Adrenal gland (tissue), 12 donors: ENCODE results near the gene HSF4. TPM values are rescaled to one million over a fixed set of nuclear protein-coding genes. Genes with fewer than 3 reads are reported as not detected.
"Not testable (repeated sequence)": the region's sequence is repeated elsewhere in the genome, so short reads cannot be mapped to it uniquely, and the experiment has no call there.

Experiments used
- DNase-seq, 7 donors: peaks; one replicate each; pipeline ENCODE4 v3.0.0-alpha.2; 2019 to 2020
- H3K27ac ChIP-seq, 5 donors: fragments of 200-600 bp; sonication (generic) in 4 of 5; 1 replicate in 3 of 5; 2 replicates in 2 of 5; pipeline versions ENCODE4 v1.5.1 to v1.8.0; 2016 to 2020; ENCODE audit warnings: mild to moderate bottlenecking in 1 of 5
- H3K27me3 ChIP-seq: fragments of 200-600 bp; 2 replicates; pipeline ENCODE4 v1.8.0; 2021
- H3K36me3 ChIP-seq, 2 donors: fragments of 200-600 bp; replicated peaks in 1 of 2; 1 replicate in 1 of 2; 2 replicates in 1 of 2; pipeline versions ENCODE4 v1.5.1 to v1.8.0; 2018 to 2022
- H3K4me1 ChIP-seq, 2 donors: fragments of 200-600 bp; replicated peaks in 1 of 2; 1 replicate in 1 of 2; 2 replicates in 1 of 2; pipeline versions ENCODE4 v1.5.1 to v1.8.0; 2018 to 2021
- H3K4me3 ChIP-seq, 4 donors: fragments of 200-600 bp; sonication (generic) in 3 of 4; one replicate each; pipeline ENCODE4 v1.5.1; 2016 to 2018
- H3K9me3 ChIP-seq, 3 donors: fragments of 200-600 bp; sonication (generic) in 1 of 3; replicated peaks in 1 of 3; 1 replicate in 2 of 3; 2 replicates in 1 of 3; pipeline versions ENCODE4 v1.5.1 to v1.8.0; 2016 to 2021
- CTCF ChIP-seq, 6 experiments: fragments of 450-650 bp in 4 of 6; fragments of 200-600 bp in 2 of 6; sonication (generic) in 1 of 6; IDR thresholded peaks; 1 replicate in 5 of 6; 2 replicates in 1 of 6; pipeline versions ENCODE4 v1.5.1 to v1.8.0; 2016 to 2021; ENCODE audit warnings: antibody characterized with exemption in 6 of 6, mild to moderate bottlenecking in 2 of 6, moderate library complexity in 1 of 6
- POLR2A ChIP-seq, 2 donors: fragments of 450-650 bp; IDR thresholded peaks; one replicate each; pipeline ENCODE4 v1.6.1; 2017; ENCODE audit warnings: antibody characterized with exemption in 2 of 2, mild to moderate bottlenecking in 2 of 2, moderate library complexity in 1 of 2
- WGBS, 4 donors: extraction: QIAGEN DNeasy Blood & Tissue Kit in 2 of 4; methylation state at CpG; one replicate each; pipeline versions ENCODE4 v1.1.5 to v1.1.7; 2013 to 2017; 5-methylcytosine and 5-hydroxymethylcytosine counted together
- intact Hi-C, 2 donors: fragments of 100-400 bp; cut with DNase I; formaldehyde crosslinking; loops; one replicate each; pipeline versions ENCODE4 v1.14.1 to v1.15.0; 2022 to 2023
- polyA plus RNA-seq, 3 donors: library from polyadenylated mRNA; stranded (reverse); fragments of 200-250 nt in 2 of 3; fragments of 350-450 nt in 1 of 3; fragmentation: Illumina TruSeq in 1 of 3; extraction: RNeasy Lipid Tissue Mini Kit (QIAGEN cat#74804) in 1 of 3; gene quantifications; one replicate each; pipeline ENCODE4 v1.2.3, GENCODE V29; 2013 to 2014
- total RNA-seq, 9 donors: library from RNA; depleted of rRNA in 4 of 9; stranded (reverse); fragments of >200 nt in 4 of 9; fragments of 120-200 nt in 1 of 9; fragmentation: NEBNext Ultra II Directional in 1 of 9; extraction: Animal tissue kit (Norgen Biotek cat#: 25700) in 1 of 9; gene quantifications; one replicate each; pipeline versions ENCODE4 v1.1.0 to v1.2.4, GENCODE V29; 2013 to 2023
- donor health status: healthy with polysubstance abuse.
- donor health status: Bipolar disorder and iron deficiency.
- donor health status: DM: yes; HTN: yes; CAD: no.
- donor health status: DM: no; HTN: no; CAD: no.
- donor health status: DM: no; HTN: no; CAD: no.
- donor health status: DM: yes; HTN: yes; CAD: no.

HSF4 gene
- total and polyA plus RNA-seq, 12 donors: 5.9 to 700 (median 49.4) TPM

DNA sequence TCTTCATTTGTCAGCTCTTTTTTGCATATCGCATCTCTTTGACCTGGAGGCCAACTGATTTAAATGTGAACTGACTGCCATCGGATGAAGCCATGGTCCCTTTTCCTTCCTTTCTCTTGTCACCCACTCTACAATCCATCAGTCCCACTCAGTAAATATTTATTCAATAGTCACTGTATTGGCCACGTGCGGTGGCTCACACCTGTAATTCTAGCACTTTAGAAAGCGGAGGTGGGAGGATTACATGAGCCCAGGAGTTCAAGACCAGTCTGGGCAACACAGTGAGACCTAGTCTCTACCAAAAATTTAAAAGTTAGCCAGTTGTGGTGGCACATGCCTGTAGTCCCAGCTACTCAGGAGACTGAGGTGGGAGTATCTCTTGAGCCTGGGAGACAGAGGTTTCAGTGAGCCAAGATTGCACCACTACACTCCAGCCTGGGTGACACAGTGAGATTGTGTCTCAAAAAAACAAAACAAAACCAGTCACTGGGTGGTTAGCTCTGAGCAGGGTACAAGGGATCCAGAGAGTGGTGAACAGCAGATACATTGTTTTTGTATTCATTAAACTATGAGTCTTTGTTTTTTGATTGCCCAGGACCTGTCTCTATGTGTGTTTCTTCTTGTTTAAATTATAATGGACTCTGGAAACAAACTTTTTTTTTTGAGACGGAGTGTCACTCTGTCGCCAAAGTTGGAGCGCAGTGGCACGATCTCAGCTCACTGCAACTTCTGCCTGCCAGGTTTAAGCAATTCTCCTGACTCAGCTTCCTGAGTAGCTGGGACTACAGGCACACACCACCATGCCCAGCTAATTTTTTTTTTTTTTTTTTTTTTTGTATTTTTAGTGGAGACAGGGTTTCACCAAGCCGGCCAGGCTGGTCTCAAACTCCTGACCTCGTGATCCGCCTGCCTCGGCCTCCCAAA is 47.9 kb upstream of the HSF4 start:
- peaks cover 0 to 6% of the 10 kb centered on the region in 2 donors for H3K4me1 ChIP-seq
- intact Hi-C loops: no loop called here
- 79 to 84% (median 84%) methylated on average over 13 of the region's 13 CpGs for WGBS, 4 donors
- peaks cover 0 to 16% of the 10 kb centered on the region in 2 donors for H3K36me3 ChIP-seq
- H3K9me3 ChIP-seq: no peaks in the 10 kb centered on the region
- H3K27me3 ChIP-seq: no peaks in the 10 kb centered on the region
- TF ChIP-seq POLR2A (IDR thresholded peaks at IDR 0.05) (no peak), CTCF (IDR thresholded peaks at IDR 0.05) (no peak)
- peak overlapping the region in 1 of 5 donors; percentile 6 for H3K27ac ChIP-seq
- DNase-seq: peak in 1 of 7 donors; percentile 33
- H3K4me3 ChIP-seq: no peak overlapping the region

- no peaks in the 10 kb centered on the region for H3K4me1 ChIP-seq
- WGBS, 4 donors: 93 to 96% (median 94%) methylated on average over 8 to 9 of the region's 9 CpGs
- H3K27ac ChIP-seq: no peak overlapping the region
- no peaks in the 10 kb centered on the region for H3K27me3 ChIP-seq
- TF ChIP-seq POLR2A (IDR thresholded peaks at IDR 0.05) (no peak), CTCF (IDR thresholded peaks at IDR 0.05) (no peak)
- DNase-seq: peak in 1 of 7 donors; percentile 31
- H3K36me3 ChIP-seq: peaks cover 0 to 27% of the 10 kb centered on the region in 2 donors
- no peak overlapping the region for H3K4me3 ChIP-seq
- no peaks in the 10 kb centered on the region for H3K9me3 ChIP-seq
- intact Hi-C loops: no loop called here
These were observed 46.8 kb upstream of the HSF4 start for GRCh38 chr16:67117716-67118115.

DNA sequence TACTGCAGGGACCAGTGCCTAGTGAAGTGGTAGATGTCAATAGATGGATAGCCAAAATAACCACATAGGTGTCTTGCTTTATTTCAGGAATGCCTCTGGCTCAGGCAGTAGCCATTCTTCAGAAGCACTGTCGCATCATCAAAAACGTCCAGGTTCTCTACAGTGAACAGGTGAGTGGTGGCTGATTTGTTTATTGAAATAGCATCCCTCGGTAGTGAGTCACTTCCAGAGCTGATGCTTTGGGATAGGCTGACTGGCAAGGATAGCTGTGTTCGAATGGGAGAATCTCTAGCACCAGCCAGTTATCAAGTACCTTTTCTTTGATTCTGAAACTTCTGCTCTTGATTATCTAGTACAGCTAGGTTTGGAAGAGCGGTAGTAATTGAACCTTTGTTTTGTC is 44.5 kb upstream of the HSF4 start:
- WGBS, 4 donors: 82 to 89% (median 84%) methylated on average over 5 of the region's 5 CpGs
- DNase-seq: no peak
- H3K36me3 ChIP-seq: peaks cover 0 to 44% of the 10 kb centered on the region in 2 donors
- H3K4me3 ChIP-seq: no peak overlapping the region
- no peaks in the 10 kb centered on the region for H3K27me3 ChIP-seq
- H3K9me3 ChIP-seq: no peaks in the 10 kb centered on the region
- no peaks in the 10 kb centered on the region for H3K4me1 ChIP-seq
- no peak for TF ChIP-seq POLR2A (IDR thresholded peaks at IDR 0.05)
- no peak for TF ChIP-seq CTCF (IDR thresholded peaks at IDR 0.05)
- H3K27ac ChIP-seq: no peak overlapping the region
- intact Hi-C loops: no loop called here

GRCh38 chr16:67122799-67123198 is 41.7 kb upstream of the HSF4 start:
- DNase-seq, intact Hi-C loops: not testable (repeated sequence)
- H3K36me3 ChIP-seq: peaks cover 0 to 61% of the 10 kb centered on the region in 2 donors

More at GRCh38 chr16:67122799-67123198, 41.7 kb upstream of the HSF4 start:
- not testable (repeated sequence) for H3K4me3 ChIP-seq, H3K27ac ChIP-seq, H3K9me3 ChIP-seq, H3K4me1 ChIP-seq, H3K27me3 ChIP-seq
- 94 to 100% (median 96%) methylated on average over 5 of the region's 5 CpGs for WGBS, 4 donors
